Keratinocyte (primary cell): ENCODE measurements around the gene KIF26A. TPM values are rescaled to one million over a fixed set of nuclear protein-coding genes. Genes with fewer than 3 reads are reported as not detected.

Experiments used
- DNase-seq: peaks from one replicate; pipeline ENCODE4 v3.0.0-alpha.2; 2011; ENCODE audit warnings: low read depth, missing footprints, low spot score
- FAIRE-seq: peaks from 2 replicates; lab custom pipeline; 2011; peaks lifted over from hg19 to GRCh38; lab: Jason Lieb, UNC
- H2AFZ ChIP-seq: 2 replicates; pipeline ENCODE4 v1.6.0; 2012; ENCODE audit warnings: low read length, control low read depth, inconsistent platforms; ENCODE audit not compliant: control insufficient read depth
- H3K27ac ChIP-seq: 2 replicates; pipeline ENCODE4 v1.5.1; 2011; ENCODE audit warnings: low read length; ENCODE audit not compliant: control insufficient read depth, insufficient read depth
- H3K27me3 ChIP-seq: 3 replicates; pipeline ENCODE4 v1.6.0; 2011; ENCODE audit warnings: low read length; ENCODE audit not compliant: control insufficient read depth, insufficient read depth; ENCODE audit errors: extremely low read depth
- H3K36me3 ChIP-seq, 2 experiments: 2 replicates in 1 of 2; 3 replicates in 1 of 2; pipeline ENCODE4 v1.5.1; 2011; ENCODE audit warnings: low read length in 2 of 2, mild to moderate bottlenecking in 1 of 2; ENCODE audit not compliant: control insufficient read depth in 2 of 2, insufficient read depth in 2 of 2; ENCODE audit errors: extremely low read depth in 1 of 2
- H3K4me1 ChIP-seq: 3 replicates; pipeline ENCODE4 v1.5.1; 2011; ENCODE audit warnings: low read length; ENCODE audit not compliant: control insufficient read depth, insufficient read depth; ENCODE audit errors: extremely low read depth
- H3K4me2 ChIP-seq: 3 replicates; pipeline ENCODE4 v1.6.0; 2011; ENCODE audit warnings: low read depth, low read length; ENCODE audit not compliant: control insufficient read depth, insufficient read depth; ENCODE audit errors: extremely low read depth
- H3K4me3 ChIP-seq, 3 experiments: fragments of 200-600 bp in 1 of 3; sonication (generic) in 1 of 3; 2 replicates in 2 of 3; 3 replicates in 1 of 3; pipeline ENCODE4 v1.5.1; 2011 to 2016; ENCODE audit warnings: low read length in 3 of 3, mild to moderate bottlenecking in 3 of 3, control low read depth in 2 of 3, inconsistent platforms in 1 of 3, low read depth in 1 of 3, mixed read lengths in 1 of 3, mixed run types in 1 of 3, moderate library complexity in 1 of 3; ENCODE audit not compliant: control insufficient read depth in 2 of 3, insufficient read depth in 2 of 3; ENCODE audit errors: extremely low read depth in 1 of 3
- H3K79me2 ChIP-seq: 2 replicates; pipeline ENCODE4 v1.6.0; 2012; ENCODE audit warnings: low read length; ENCODE audit not compliant: control insufficient read depth, insufficient read depth
- H3K9ac ChIP-seq: 3 replicates; pipeline ENCODE4 v1.6.0; 2011; ENCODE audit warnings: low read length; ENCODE audit not compliant: control insufficient read depth, insufficient read depth; ENCODE audit errors: extremely low read depth
- H3K9me1 ChIP-seq: 3 replicates; pipeline ENCODE4 v1.6.0; 2011; ENCODE audit warnings: low read length; ENCODE audit not compliant: control insufficient read depth, insufficient read depth; ENCODE audit errors: extremely low read depth
- H3K9me3 ChIP-seq: 2 replicates; pipeline ENCODE4 v1.5.1; 2012; ENCODE audit warnings: low read depth, low read length; ENCODE audit not compliant: control insufficient read depth
- H4K20me1 ChIP-seq: 3 replicates; pipeline ENCODE4 v1.6.0; 2011; ENCODE audit warnings: low read length; ENCODE audit not compliant: control insufficient read depth, insufficient read depth; ENCODE audit errors: extremely low read depth
- CTCF ChIP-seq, 3 experiments: IDR thresholded peaks in 1 of 3; conservative IDR thresholded peaks in 1 of 3; optimal IDR thresholded peaks in 1 of 3; 2 replicates in 2 of 3; 3 replicates in 1 of 3; pipeline versions ENCODE3 to v1.5.1; 2011; ENCODE audit warnings: low read length in 3 of 3, mild to moderate bottlenecking in 3 of 3, moderate library complexity in 2 of 3, control low read depth in 1 of 3, inconsistent platforms in 1 of 3; ENCODE audit not compliant: insufficient read depth in 2 of 3; ENCODE audit errors: extremely low read depth in 1 of 3
- EZH2 ChIP-seq: IDR thresholded peaks from one replicate; pipeline ENCODE4 v1.6.1; 2012; ENCODE audit warnings: inconsistent platforms, mild to moderate bottlenecking, low read length, moderate library complexity
- dilution Hi-C: fragments of 300-500 bp; cut with MboI; formaldehyde crosslinking; loops from one replicate; pipeline ENCODE4 v1.7.0; 2020; ENCODE audit warnings: low sequenced_read_pairs; ENCODE audit not compliant: extremely low pct_ligation_motif_present
- polyA plus RNA-seq, 5 experiments: library from polyadenylated mRNA; depleted of rRNA in 3 of 5; stranded (reverse) in 3 of 5; stranded (forward) in 1 of 5; unstranded in 1 of 5; fragments of >200 nt; gene quantifications; 1 replicate in 1 of 5; 2 replicates in 3 of 5; 3 replicates in 1 of 5; pipeline versions ENCODE4 v1.2.1 to v1.2.3, GENCODE V29; 2011 to 2012; ENCODE audit warnings: missing spikeins in 2 of 5, low read depth in 1 of 5, low replicate concordance in 1 of 5

KIF26A gene
- polyA plus RNA-seq, 1 donor (not counting 4 experiments of a cell fraction or from before 2014, with no cell fraction given), result 0.07 TPM

GRCh38 chr14:104135904-104136471 is 2.4 kb upstream of the KIF26A start:
- H3K9me1 ChIP-seq, result no peaks in the 10 kb centered on the region
- dilution Hi-C loops, result loop anchor here (25.0 kb wide), 1 partner anchor 99 kb away; no protein-coding TSS in a partner anchor
- H3K9me3 ChIP-seq, result no peaks in the 10 kb centered on the region
- H3K9ac ChIP-seq, result no peak overlapping the region
- no peak overlapping the region for H3K4me2 ChIP-seq
- no peak overlapping the region for H2AFZ ChIP-seq
- peaks cover 4% of the 10 kb centered on the region for H3K4me1 ChIP-seq
- H3K79me2 ChIP-seq, result no peaks in the 10 kb centered on the region
- H3K4me3 ChIP-seq, result no peak overlapping the region
- FAIRE-seq, result no peak
- H3K27me3 ChIP-seq, result peaks cover 59% of the 10 kb centered on the region
- H3K27ac ChIP-seq, result no peak overlapping the region
- no peak for DNase-seq
- TF ChIP-seq CTCF (optimal IDR thresholded peaks at IDR 0.05 in 1 of 3, IDR thresholded peaks at IDR 0.05 in 1 of 3, conservative IDR thresholded peaks at IDR 0.05 in 1 of 3; ENCODE audit: extremely low read depth in 1 of 3, insufficient read depth in 2 of 3, low read length in 3 of 3) (peak in 1 of 3 experiments; percentile 4), EZH2 (peak; percentile 4)
- H4K20me1 ChIP-seq, result no peaks in the 10 kb centered on the region
- H3K36me3 ChIP-seq, result no peaks in the 10 kb centered on the region

- no peak for FAIRE-seq
- Histone ChIP-seq H3K4me2 (no peak overlapping the region), H3K4me1 (peaks cover 4% of the 10 kb centered on the region), H3K9me3 (no peaks in the 10 kb centered on the region), H3K79me2 (no peaks in the 10 kb centered on the region), H2AFZ (no peak overlapping the region), H3K27ac (no peak overlapping the region), H3K9me1 (no peaks in the 10 kb centered on the region), H3K9ac (no peak overlapping the region), H4K20me1 (no peaks in the 10 kb centered on the region), H3K27me3 (peaks cover 59% of the 10 kb centered on the region), H3K36me3 (no peaks in the 10 kb centered on the region), H3K4me3 (no peak overlapping the region)
- no peak for TF ChIP-seq CTCF (optimal IDR thresholded peaks at IDR 0.05 in 1 of 3, IDR thresholded peaks at IDR 0.05 in 1 of 3, conservative IDR thresholded peaks at IDR 0.05 in 1 of 3; ENCODE audit: extremely low read depth in 1 of 3, insufficient read depth in 2 of 3, low read length in 3 of 3)
- TF ChIP-seq EZH2, result peak; percentile 99
- no peak for DNase-seq
- dilution Hi-C loops, result loop anchor here (25.0 kb wide), 1 partner anchor 99 kb away; no protein-coding TSS in a partner anchor
Observed at GRCh38 chr14:104136472-104137296, 1.7 kb upstream of the KIF26A start.
